IPS-18c (cell line): ENCODE data around the gene IL16.

Experiments
- H3K4me3 ChIP-seq: 2 replicates; pipeline ENCODE4 v1.7.0; 2013; ENCODE audit warnings: low read depth, mild to moderate bottlenecking, low read length, moderate library complexity; ENCODE audit not compliant: insufficient read depth
- H3K9me3 ChIP-seq: one replicate; pipeline ENCODE4 v1.6.1; 2013; ENCODE audit warnings: mild to moderate bottlenecking, low read length, moderate library complexity; ENCODE audit not compliant: control insufficient read depth, insufficient read depth

IL16 gene

GRCh38 chr15:81291916-81292522 is 95.3 kb downstream of the IL16 start:
- Histone ChIP-seq H3K4me3 (no peak overlapping the region), H3K9me3 (no peaks in the 10 kb centered on the region)

GRCh38 chr15:81292523-81293001 is 95.9 kb downstream of the IL16 start:
- Histone ChIP-seq H3K4me3 (no peak overlapping the region), H3K9me3 (no peaks in the 10 kb centered on the region)

- H3K9me3 ChIP-seq = no peaks in the 10 kb centered on the region
- no peak overlapping the region for H3K4me3 ChIP-seq
These were observed 97.2 kb downstream of the IL16 start for GRCh38 chr15:81293728-81294515.

GRCh38 chr15:81294516-81294880 is 97.8 kb downstream of the IL16 start:
- Histone ChIP-seq H3K4me3 (no peak overlapping the region), H3K9me3 (no peaks in the 10 kb centered on the region)

- Histone ChIP-seq H3K9me3 (no peaks in the 10 kb centered on the region), H3K4me3 (no peak overlapping the region)
These were observed 98.9 kb downstream of the IL16 start for GRCh38 chr15:81295486-81296121.

GRCh38 chr15:81296186-81296585 is 99.5 kb downstream of the IL16 start:
- H3K9me3 ChIP-seq = no peaks in the 10 kb centered on the region
- no peak overlapping the region for H3K4me3 ChIP-seq

GRCh38 chr15:81296673-81297072 is 100.0 kb downstream of the IL16 start:
- Histone ChIP-seq H3K4me3 (no peak overlapping the region), H3K9me3 (no peaks in the 10 kb centered on the region)

GRCh38 chr15:81297147-81297572 is 100.5 kb downstream of the IL16 start:
- Histone ChIP-seq H3K9me3 (no peaks in the 10 kb centered on the region), H3K4me3 (no peak overlapping the region)

- H3K9me3 ChIP-seq = no peaks in the 10 kb centered on the region
- H3K4me3 ChIP-seq = no peak overlapping the region
These were observed 101.2 kb downstream of the IL16 start for GRCh38 chr15:81297603-81298575.

GRCh38 chr15:81298611-81299010 is 101.9 kb downstream of the IL16 start:
- Histone ChIP-seq H3K4me3 (no peak overlapping the region), H3K9me3 (no peaks in the 10 kb centered on the region)

GRCh38 chr15:81299156-81299555 is 102.5 kb downstream of the IL16 start:
- no peaks in the 10 kb centered on the region for H3K9me3 ChIP-seq
- H3K4me3 ChIP-seq = no peak overlapping the region

- no peaks in the 10 kb centered on the region for H3K9me3 ChIP-seq
- no peak overlapping the region for H3K4me3 ChIP-seq
These were observed 103.1 kb downstream of the IL16 start for GRCh38 chr15:81299630-81300273.

GRCh38 chr15:81301385-81301784 is 104.7 kb downstream of the IL16 start:
- Histone ChIP-seq H3K4me3 (no peak overlapping the region), H3K9me3 (no peaks in the 10 kb centered on the region)

- Histone ChIP-seq H3K9me3 (no peaks in the 10 kb centered on the region), H3K4me3 (no peak overlapping the region)
These were observed 105.2 kb downstream of the IL16 start for GRCh38 chr15:81301815-81302399.

- no peak overlapping the region for H3K4me3 ChIP-seq
These were observed 106.0 kb downstream of the IL16 start for GRCh38 chr15:81302701-81303109.

More at GRCh38 chr15:81302701-81303109, 106.0 kb downstream of the IL16 start:
- no peaks in the 10 kb centered on the region for H3K9me3 ChIP-seq
